Measurements from ENCODE around the gene ZBTB18.

Gene ZBTB18

GRCh38 chr1:244092293-244092963 is 41.3 kb downstream of the ZBTB18 start:
- DNase-seq, result no peak

GRCh38 chr1:244092964-244093638 is 42.0 kb downstream of the ZBTB18 start:
- DNase-seq, result no peak

GRCh38 chr1:244094880-244095528 is 43.9 kb downstream of the ZBTB18 start:
- DNase-seq, result no peak

GRCh38 chr1:244095529-244095911 is 44.4 kb downstream of the ZBTB18 start:
- DNase-seq, result no peak

GRCh38 chr1:244096066-244096610 is 45.1 kb downstream of the ZBTB18 start:
- DNase-seq, result no peak

- no peak for DNase-seq
These were observed 45.6 kb downstream of the ZBTB18 start for GRCh38 chr1:244096691-244097090.

GRCh38 chr1:244097523-244098405 is 46.7 kb downstream of the ZBTB18 start:
- no peak for DNase-seq

GRCh38 chr1:244099258-244099930 is 48.3 kb downstream of the ZBTB18 start:
- DNase-seq, result no peak

GRCh38 chr1:244100276-244100675 is 49.2 kb downstream of the ZBTB18 start:
- DNase-seq, result no peak

GRCh38 chr1:244100704-244101453 is 49.8 kb downstream of the ZBTB18 start:
- no peak for DNase-seq

- no peak for DNase-seq
These were observed 51.0 kb downstream of the ZBTB18 start for GRCh38 chr1:244102046-244102445.

- DNase-seq, result no peak
These were observed 51.4 kb downstream of the ZBTB18 start for GRCh38 chr1:244102468-244102867.

- DNase-seq, result no peak
These were observed 53.4 kb downstream of the ZBTB18 start for GRCh38 chr1:244104309-244105060.

- DNase-seq, result no peak
These were observed 55.1 kb downstream of the ZBTB18 start for GRCh38 chr1:244106176-244106575.
